Caco-2 (cell line): ENCODE results near the gene KLHL30. TPM values are rescaled to one million over a fixed set of nuclear protein-coding genes. Genes with fewer than 3 reads are reported as not detected.

Source experiments
- BruUV-seq: library from RNA; stranded (reverse); fragments of 400-500 nt; replicated peaks from 2 replicates; lab custom pipeline; 2021; lab: Mats Ljungman, UMichigan
- CTCF ChIA-PET: fragments of 300-600 bp; sonication (Branson Sonifier 250); formaldehyde crosslinking; loops from one replicate; lab custom pipeline; 2022; ENCODE audit warnings: antibody characterized with exemption; lab: Charles Lee
- POLR2A ChIA-PET: fragments of 300-600 bp; sonication (Branson Sonifier 250); formaldehyde crosslinking; loops from one replicate; lab custom pipeline; 2022; ENCODE audit warnings: antibody characterized with exemption; lab: Charles Lee
- DNase-seq, 2 experiments: peaks; one replicate each; pipeline versions ENCODE4 v3.0.0 to v3.0.0-alpha.2; 2020 to 2022
- H3K27me3 ChIP-seq: replicated peaks from 2 replicates; pipeline ENCODE4 v1.6.0; 2011; ENCODE audit warnings: low read length; ENCODE audit not compliant: control insufficient read depth, insufficient read depth
- H3K36me3 ChIP-seq: 2 replicates; pipeline ENCODE4 v1.5.1; 2011; ENCODE audit warnings: low read length; ENCODE audit not compliant: control insufficient read depth, insufficient read depth
- H3K4me1 ChIP-seq: fragments of 250-450 bp; sonication (Bioruptor Pico); 2 replicates; pipeline ENCODE4 v1.5.1; 2020; ENCODE audit warnings: mild to moderate bottlenecking
- H3K4me3 ChIP-seq: 2 replicates; pipeline ENCODE4 v1.5.1; 2011; ENCODE audit warnings: low read depth, mild to moderate bottlenecking, control low read depth, low read length
- H3K9me3 ChIP-seq: fragments of 250-450 bp; sonication (Bioruptor Pico); 2 replicates; pipeline ENCODE4 v1.5.1; 2020; ENCODE audit warnings: mild to moderate bottlenecking, moderate library complexity
- H3K27ac Mint-ChIP-seq: one replicate; pipeline ENCODE4 v1.8.0; 2022; ENCODE audit warnings: mixed read lengths; ENCODE audit not compliant: unreplicated experiment
- H3K27me3 Mint-ChIP-seq: one replicate; pipeline ENCODE4 v1.8.0; 2022; ENCODE audit warnings: mixed read lengths; ENCODE audit not compliant: insufficient read depth, unreplicated experiment
- H3K36me3 Mint-ChIP-seq: one replicate; pipeline ENCODE4 v1.8.0; 2022; ENCODE audit warnings: mild to moderate bottlenecking, mixed read lengths; ENCODE audit not compliant: insufficient read depth, unreplicated experiment
- H3K4me1 Mint-ChIP-seq: one replicate; pipeline ENCODE4 v1.8.0; 2022; ENCODE audit warnings: low read depth, mixed read lengths; ENCODE audit not compliant: unreplicated experiment
- H3K4me3 Mint-ChIP-seq: one replicate; pipeline ENCODE4 v1.8.0; 2022; ENCODE audit warnings: mild to moderate bottlenecking, moderate library complexity, mixed read lengths; ENCODE audit not compliant: unreplicated experiment
- H3K9me3 Mint-ChIP-seq: one replicate; pipeline ENCODE4 v1.8.0; 2022; ENCODE audit warnings: mixed read lengths; ENCODE audit not compliant: unreplicated experiment
- CTCF ChIP-seq, 2 experiments: fragments of 200-600 bp in 1 of 2; IDR thresholded peaks; 1 replicate in 1 of 2; 2 replicates in 1 of 2; pipeline versions ENCODE4 v1.5.1 to v1.8.0; 2011 to 2022; ENCODE audit warnings: antibody characterized with exemption in 1 of 2, control low read depth in 1 of 2, inconsistent platforms in 1 of 2, low read depth in 1 of 2, low read length in 1 of 2, mild to moderate bottlenecking in 1 of 2, moderate library complexity in 1 of 2; ENCODE audit not compliant: insufficient read depth in 1 of 2, severe bottlenecking in 1 of 2, unreplicated experiment in 1 of 2
- intact Hi-C: fragments of 100-400 bp; cut with micrococcal nuclease; formaldehyde crosslinking; loops from one replicate; pipeline ENCODE4 v1.10.0; 2022; ENCODE audit not compliant: unreplicated experiment
- total RNA-seq: library from RNA; stranded (reverse); gene quantifications from 2 replicates; pipeline ENCODE4 v1.2.3, GENCODE V29; 2022

Gene KLHL30
- total RNA-seq, 1 experiment from 2014 or later: 0.36 TPM

DNA sequence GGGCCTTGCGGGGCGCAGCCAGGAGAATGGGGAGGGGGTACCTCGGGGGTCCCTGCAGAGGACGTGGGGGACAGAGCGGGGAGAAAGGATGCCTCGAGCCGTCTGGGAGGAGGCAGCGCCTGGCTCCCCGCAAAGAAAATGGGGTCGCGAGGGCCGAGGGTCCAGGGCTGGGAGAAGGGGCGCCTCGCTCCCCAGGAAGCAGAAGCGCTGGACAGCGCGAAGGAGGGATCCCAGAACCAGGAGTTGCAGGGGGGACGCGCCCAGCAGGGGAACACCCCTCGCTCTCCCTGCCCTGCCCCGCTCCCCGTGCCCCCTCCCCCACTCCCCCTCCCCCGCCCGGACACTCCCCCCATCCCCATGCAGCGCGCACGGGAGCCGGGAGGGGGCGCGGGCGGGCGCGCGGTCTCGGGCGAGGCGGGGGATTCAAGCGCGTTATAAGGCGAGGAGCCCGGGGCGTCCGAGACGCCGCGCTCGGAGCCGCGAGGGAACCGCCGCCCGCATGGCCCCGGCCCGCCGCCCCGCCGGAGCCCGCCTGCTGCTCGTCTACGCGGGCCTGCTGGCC lies 20.1 kb downstream of the KLHL30 start, which contains the start of gene ERFE:
Gene ERFE (plus strand): TSS at position 462 of the 562 bp plus-strand sequence. CDS start 38 bp downstream, at position 500.
- Histone ChIP-seq H3K36me3 (no peaks in the 10 kb centered on the region), H3K9me3 (no peaks in the 10 kb centered on the region), H3K27me3 (no peaks in the 10 kb centered on the region), H3K4me3 (peak within 1 kb of the TSS; percentile 29), H3K4me1 (no peaks in the 10 kb centered on the region)
- no peaks in the 10 kb centered on the region for H3K4me1 Mint-ChIP-seq
- peaks cover 4% of the 10 kb centered on the region for H3K36me3 Mint-ChIP-seq
- CTCF ChIA-PET: interaction anchor here (0.6 kb wide), 1 partner anchor 115 kb away, joined by 3 read pairs; no protein-coding TSS in a partner anchor
- TF ChIP-seq CTCF (IDR thresholded peaks at IDR 0.05; ENCODE audit: insufficient read depth in 1 of 2, low read depth in 1 of 2, low read length in 1 of 2, severe bottlenecking in 1 of 2, unreplicated experiment in 1 of 2): peak; percentile 21 to 45
- POLR2A ChIA-PET: no interaction called here
- H3K27me3 Mint-ChIP-seq: no peaks in the 10 kb centered on the region
- no peak within 1 kb of the TSS for H3K27ac Mint-ChIP-seq
- no peaks in the 10 kb centered on the region for H3K9me3 Mint-ChIP-seq
- peak in 1 of 2 experiments; percentile 73 for DNase-seq
- peak within 1 kb of the TSS; percentile 64 for H3K4me3 Mint-ChIP-seq
- intact Hi-C loops: loop anchor here (10.0 kb wide), 1 partner anchor 304 kb away; the partner anchor contains the start of gene RAMP1
- BruUV-seq: no TSS peak

- no peak for TF ChIP-seq CTCF (IDR thresholded peaks at IDR 0.05; ENCODE audit: insufficient read depth in 1 of 2, low read depth in 1 of 2, low read length in 1 of 2, severe bottlenecking in 1 of 2, unreplicated experiment in 1 of 2)
- ChIA-PET POLR2A (no interaction called here), CTCF (interaction anchor here (0.6 kb wide), 1 partner anchor 115 kb away, joined by 3 read pairs; no protein-coding TSS in a partner anchor)
- no peak overlapping the region for H3K27ac Mint-ChIP-seq
- no peaks in the 10 kb centered on the region for H3K4me1 ChIP-seq
- H3K4me1 Mint-ChIP-seq: no peaks in the 10 kb centered on the region
- H3K27me3 Mint-ChIP-seq: no peaks in the 10 kb centered on the region
- H3K27me3 ChIP-seq: no peaks in the 10 kb centered on the region
- intact Hi-C loops: loop anchor here (10.0 kb wide), 1 partner anchor 304 kb away; the partner anchor contains the start of gene RAMP1
- no TSS peak for BruUV-seq
- peaks cover 3% of the 10 kb centered on the region for H3K36me3 Mint-ChIP-seq
- peak overlapping the region; percentile 29 for H3K4me3 ChIP-seq
- no peaks in the 10 kb centered on the region for H3K9me3 Mint-ChIP-seq
- H3K36me3 ChIP-seq: no peaks in the 10 kb centered on the region
- H3K9me3 ChIP-seq: no peaks in the 10 kb centered on the region
- DNase-seq: peak in 1 of 2 experiments; percentile 16
- H3K4me3 Mint-ChIP-seq: peak overlapping the region; percentile 64
These were observed 20.6 kb downstream of the KLHL30 start for GRCh38 chr2:238159071-238159539.

- no peaks in the 10 kb centered on the region for H3K27me3 Mint-ChIP-seq
- Histone ChIP-seq H3K9me3 (no peaks in the 10 kb centered on the region), H3K27me3 (no peaks in the 10 kb centered on the region), H3K36me3 (no peaks in the 10 kb centered on the region), H3K4me3 (peak overlapping the region; percentile 29), H3K4me1 (no peaks in the 10 kb centered on the region)
- no peak for TF ChIP-seq CTCF (IDR thresholded peaks at IDR 0.05; ENCODE audit: insufficient read depth in 1 of 2, low read depth in 1 of 2, low read length in 1 of 2, severe bottlenecking in 1 of 2, unreplicated experiment in 1 of 2)
- POLR2A ChIA-PET: no interaction called here
- H3K4me3 Mint-ChIP-seq: peak overlapping the region; percentile 64
- BruUV-seq: TSS peak; percentile 59
- intact Hi-C loops: loop anchor here (2.0 to 10.0 kb wide), 2 partner anchors 103 to 305 kb away; partner anchors contain the start of gene RAMP1
- no peak for DNase-seq
- CTCF ChIA-PET: interaction anchor here (1.6 kb wide), 1 partner anchor 103 kb away, joined by 6 read pairs; no protein-coding TSS in a partner anchor
- no peaks in the 10 kb centered on the region for H3K36me3 Mint-ChIP-seq
- no peaks in the 10 kb centered on the region for H3K9me3 Mint-ChIP-seq
- no peak overlapping the region for H3K27ac Mint-ChIP-seq
- no peaks in the 10 kb centered on the region for H3K4me1 Mint-ChIP-seq
These were observed 21.3 kb downstream of the KLHL30 start for GRCh38 chr2:238159661-238160205.
